ENCODE data around the gene PARG. TPM values are rescaled to one million over a fixed set of nuclear protein-coding genes. Genes with fewer than 3 reads are reported as not detected.
"Not testable (repeated sequence)": the region's sequence is repeated elsewhere in the genome, so short reads cannot be mapped to it uniquely, and the experiment has no call there.

Gene PARG
- total and polyA plus RNA-seq, 9 of the 15 experiments (the other 6 are each of a cell fraction or from before 2014, with no cell fraction given): 8.5 to 49.9 (median 28.8) TPM

GRCh38 chr10:49871462-49871861, 70.4 kb downstream of the PARG start:
- H2AFZ ChIP-seq (ENCODE audit: low read depth, low read length); H3K4me1 ChIP-seq (replicated peaks in 1 of 2; ENCODE audit: control insufficient read depth in 2 of 2, insufficient read depth in 2 of 2, low read length in 2 of 2); CTCF ChIA-PET (ENCODE audit: low intra/inter-chr PET ratio); H4K20me1 ChIP-seq (replicated peaks; ENCODE audit: control insufficient read depth, insufficient read depth, low read length); H3K27ac ChIP-seq (ENCODE audit: extremely low read depth, low read depth, low read length); FAIRE-seq; DNase-seq (ENCODE audit: extremely low read depth in 1 of 4, low spot score in 3 of 4); H3K36me3 ChIP-seq (ENCODE audit: control insufficient read depth, insufficient read depth, low read length); H3K9ac ChIP-seq (ENCODE audit: insufficient read depth in 1 of 2, low read depth in 2 of 2, low read length in 2 of 2); intact Hi-C loops (cut with micrococcal nuclease); H3K27me3 ChIP-seq (ENCODE audit: control insufficient read depth in 2 of 2, insufficient read depth in 2 of 2, low read length in 2 of 2); ATAC-seq; BruUV-seq (replicated peaks); H3K4me3 ChIP-seq; in situ Hi-C loops (cut with MboI); H3K79me2 ChIP-seq (ENCODE audit: control insufficient read depth, insufficient read depth, low read length); POLR2A ChIA-PET; H3K9me1 ChIP-seq (ENCODE audit: control insufficient read depth, insufficient read depth, low read length); H3K4me2 ChIP-seq (ENCODE audit: insufficient read depth, low read length); H3K9me3 ChIP-seq (replicated peaks; ENCODE audit: control insufficient read depth, insufficient read depth, low read depth, low read length): not testable (repeated sequence)
- WGBS (ENCODE audit: insufficient coverage, low coverage, missing lambda C conversion rate): no CpG with 5 or more reads among the region's 3 CpGs

- DNase-seq (ENCODE audit: extremely low read depth in 1 of 4, low spot score in 3 of 4); H3K9me1 ChIP-seq (ENCODE audit: control insufficient read depth, insufficient read depth, low read length); ATAC-seq; in situ Hi-C loops (cut with MboI); H3K4me3 ChIP-seq; POLR2A ChIA-PET; FAIRE-seq; H3K36me3 ChIP-seq (ENCODE audit: control insufficient read depth, insufficient read depth, low read length); intact Hi-C loops (cut with micrococcal nuclease); H3K27ac ChIP-seq (ENCODE audit: extremely low read depth, low read depth, low read length); H4K20me1 ChIP-seq (replicated peaks; ENCODE audit: control insufficient read depth, insufficient read depth, low read length); H3K4me2 ChIP-seq (ENCODE audit: insufficient read depth, low read length); H2AFZ ChIP-seq (ENCODE audit: low read depth, low read length); H3K4me1 ChIP-seq (replicated peaks in 1 of 2; ENCODE audit: control insufficient read depth in 2 of 2, insufficient read depth in 2 of 2, low read length in 2 of 2); H3K9me3 ChIP-seq (replicated peaks; ENCODE audit: control insufficient read depth, insufficient read depth, low read depth, low read length); H3K9ac ChIP-seq (ENCODE audit: insufficient read depth in 1 of 2, low read depth in 2 of 2, low read length in 2 of 2); CTCF ChIA-PET (ENCODE audit: low intra/inter-chr PET ratio); BruUV-seq (replicated peaks); H3K27me3 ChIP-seq (ENCODE audit: control insufficient read depth in 2 of 2, insufficient read depth in 2 of 2, low read length in 2 of 2); H3K79me2 ChIP-seq (ENCODE audit: control insufficient read depth, insufficient read depth, low read length): not testable (repeated sequence)
- 96% methylated on average over 5 of the region's 5 CpGs for WGBS (ENCODE audit: insufficient coverage, low coverage, missing lambda C conversion rate)
Measured at GRCh38 chr10:49859933-49860332, 81.9 kb downstream of the PARG start.

- H4K20me1 ChIP-seq (replicated peaks; ENCODE audit: control insufficient read depth, insufficient read depth, low read length); H2AFZ ChIP-seq (ENCODE audit: low read depth, low read length); H3K4me3 ChIP-seq; intact Hi-C loops (cut with micrococcal nuclease); H3K9me3 ChIP-seq (replicated peaks; ENCODE audit: control insufficient read depth, insufficient read depth, low read depth, low read length); CTCF ChIA-PET (ENCODE audit: low intra/inter-chr PET ratio); H3K4me1 ChIP-seq (replicated peaks in 1 of 2; ENCODE audit: control insufficient read depth in 2 of 2, insufficient read depth in 2 of 2, low read length in 2 of 2); H3K4me2 ChIP-seq (ENCODE audit: insufficient read depth, low read length); DNase-seq (ENCODE audit: extremely low read depth in 1 of 4, low spot score in 3 of 4); in situ Hi-C loops (cut with MboI); H3K27me3 ChIP-seq (ENCODE audit: control insufficient read depth in 2 of 2, insufficient read depth in 2 of 2, low read length in 2 of 2); H3K9ac ChIP-seq (ENCODE audit: insufficient read depth in 1 of 2, low read depth in 2 of 2, low read length in 2 of 2); H3K9me1 ChIP-seq (ENCODE audit: control insufficient read depth, insufficient read depth, low read length); ATAC-seq; POLR2A ChIA-PET; H3K79me2 ChIP-seq (ENCODE audit: control insufficient read depth, insufficient read depth, low read length); H3K36me3 ChIP-seq (ENCODE audit: control insufficient read depth, insufficient read depth, low read length); FAIRE-seq; H3K27ac ChIP-seq (ENCODE audit: extremely low read depth, low read depth, low read length); BruUV-seq (replicated peaks): not testable (repeated sequence)
- WGBS (ENCODE audit: insufficient coverage, low coverage, missing lambda C conversion rate): 100% methylated on average over 1 of the region's 1 CpG
Measured at GRCh38 chr10:49858697-49859382, 83.0 kb downstream of the PARG start.

- 86% methylated on average over 4 of the region's 4 CpGs for WGBS (ENCODE audit: insufficient coverage, low coverage, missing lambda C conversion rate)
- H3K9me3 ChIP-seq (replicated peaks; ENCODE audit: control insufficient read depth, insufficient read depth, low read depth, low read length); H3K4me2 ChIP-seq (ENCODE audit: insufficient read depth, low read length); H4K20me1 ChIP-seq (replicated peaks; ENCODE audit: control insufficient read depth, insufficient read depth, low read length); H2AFZ ChIP-seq (ENCODE audit: low read depth, low read length); H3K36me3 ChIP-seq (ENCODE audit: control insufficient read depth, insufficient read depth, low read length); FAIRE-seq; DNase-seq (ENCODE audit: extremely low read depth in 1 of 4, low spot score in 3 of 4); CTCF ChIA-PET (ENCODE audit: low intra/inter-chr PET ratio); H3K9me1 ChIP-seq (ENCODE audit: control insufficient read depth, insufficient read depth, low read length); ATAC-seq; H3K27me3 ChIP-seq (ENCODE audit: control insufficient read depth in 2 of 2, insufficient read depth in 2 of 2, low read length in 2 of 2); H3K4me1 ChIP-seq (replicated peaks in 1 of 2; ENCODE audit: control insufficient read depth in 2 of 2, insufficient read depth in 2 of 2, low read length in 2 of 2); intact Hi-C loops (cut with micrococcal nuclease); POLR2A ChIA-PET; H3K27ac ChIP-seq (ENCODE audit: extremely low read depth, low read depth, low read length); in situ Hi-C loops (cut with MboI); H3K9ac ChIP-seq (ENCODE audit: insufficient read depth in 1 of 2, low read depth in 2 of 2, low read length in 2 of 2); H3K4me3 ChIP-seq; H3K79me2 ChIP-seq (ENCODE audit: control insufficient read depth, insufficient read depth, low read length); BruUV-seq (replicated peaks): not testable (repeated sequence)
Measured at GRCh38 chr10:49849520-49849919, 92.3 kb downstream of the PARG start.

All from K562 (cell line).